Astrocyte (in vitro differentiated cells and primary cell): ENCODE results near the gene PJVK. TPM values are rescaled to one million over a fixed set of nuclear protein-coding genes. Genes with fewer than 3 reads are reported as not detected.

ENCODE experiments used
- DNase-seq: peaks from one replicate; pipeline ENCODE4 v3.0.0-alpha.2; 2010; ENCODE audit warnings: low read depth
- FAIRE-seq: peaks from 2 replicates; lab custom pipeline; 2011; peaks lifted over from hg19 to GRCh38; lab: Jason Lieb, UNC
- H2AFZ ChIP-seq: 2 replicates; pipeline ENCODE4 v1.6.0; 2012; ENCODE audit warnings: low read depth, low read length, inconsistent platforms
- H3K27ac ChIP-seq: 2 replicates; pipeline ENCODE4 v1.5.1; 2011; ENCODE audit warnings: low read depth, low read length, inconsistent platforms
- H3K27me3 ChIP-seq: 2 replicates; pipeline ENCODE4 v1.6.0; 2011; ENCODE audit warnings: low read length, inconsistent platforms; ENCODE audit not compliant: insufficient read depth
- H3K36me3 ChIP-seq: 2 replicates; pipeline ENCODE4 v1.5.1; 2011; ENCODE audit warnings: low read length, inconsistent platforms; ENCODE audit not compliant: insufficient read depth
- H3K4me1 ChIP-seq: 2 replicates; pipeline ENCODE4 v1.5.1; 2011; ENCODE audit warnings: low read length, inconsistent platforms; ENCODE audit not compliant: insufficient read depth
- H3K4me2 ChIP-seq: 2 replicates; pipeline ENCODE4 v1.6.0; 2012; ENCODE audit warnings: low read length, inconsistent platforms
- H3K4me3 ChIP-seq: 2 replicates; pipeline ENCODE4 v1.5.1; 2011; ENCODE audit warnings: low read depth, mild to moderate bottlenecking, low read length, inconsistent platforms; ENCODE audit not compliant: insufficient read depth
- H3K79me2 ChIP-seq: 2 replicates; pipeline ENCODE4 v1.6.0; 2012; ENCODE audit warnings: mild to moderate bottlenecking, low read length, inconsistent platforms; ENCODE audit not compliant: insufficient read depth
- H3K9ac ChIP-seq: 2 replicates; pipeline ENCODE4 v1.6.0; 2012; ENCODE audit warnings: mild to moderate bottlenecking, low read length, inconsistent platforms
- H3K9me3 ChIP-seq: 2 replicates; pipeline ENCODE4 v1.5.1; 2012; ENCODE audit warnings: low read depth, mild to moderate bottlenecking, low read length, inconsistent platforms; ENCODE audit not compliant: insufficient read depth
- H4K20me1 ChIP-seq: 2 replicates; pipeline ENCODE4 v1.6.0; 2012; ENCODE audit warnings: low read length, inconsistent platforms; ENCODE audit not compliant: insufficient read depth
- H3K27ac Mint-ChIP-seq: one replicate; pipeline ENCODE4 v1.8.0; 2021; ENCODE audit warnings: mild to moderate bottlenecking, mixed read lengths; ENCODE audit not compliant: unreplicated experiment
- H3K27me3 Mint-ChIP-seq: one replicate; pipeline ENCODE4 v1.8.0; 2021; ENCODE audit warnings: low read depth, mixed read lengths; ENCODE audit not compliant: unreplicated experiment
- H3K36me3 Mint-ChIP-seq: one replicate; pipeline ENCODE4 v1.8.0; 2021; ENCODE audit warnings: low read depth, mixed read lengths; ENCODE audit not compliant: unreplicated experiment
- H3K4me1 Mint-ChIP-seq: one replicate; pipeline ENCODE4 v1.8.0; 2021; ENCODE audit warnings: low read depth, mixed read lengths; ENCODE audit not compliant: unreplicated experiment
- H3K4me3 Mint-ChIP-seq: one replicate; pipeline ENCODE4 v1.8.0; 2021; ENCODE audit warnings: mild to moderate bottlenecking, moderate library complexity, mixed read lengths; ENCODE audit not compliant: unreplicated experiment
- H3K9me3 Mint-ChIP-seq: one replicate; pipeline ENCODE4 v1.8.0; 2021; ENCODE audit warnings: mild to moderate bottlenecking, mixed read lengths; ENCODE audit not compliant: unreplicated experiment
- EZH2 ChIP-seq: IDR thresholded peaks from 2 replicates; pipeline ENCODE4 v1.6.1; 2012; ENCODE audit warnings: mild to moderate bottlenecking, low read length, inconsistent platforms; ENCODE audit not compliant: insufficient read depth
- total RNA-seq: library from RNA; stranded (reverse); gene quantifications from 2 replicates; pipeline ENCODE4 v1.2.1, GENCODE V29; 2021
- TF ChIP-seq, protein P1 (sequence below): IDR thresholded peaks from 2 replicates; pipeline ENCODE4 v1.5.1; 2011; ENCODE audit warnings: low read depth, mild to moderate bottlenecking, inconsistent platforms, low read length, moderate library complexity; ENCODE audit not compliant: insufficient read depth

The PJVK gene
- total RNA-seq, 1 donor from 2014 or later = 2.4 TPM

DNA sequence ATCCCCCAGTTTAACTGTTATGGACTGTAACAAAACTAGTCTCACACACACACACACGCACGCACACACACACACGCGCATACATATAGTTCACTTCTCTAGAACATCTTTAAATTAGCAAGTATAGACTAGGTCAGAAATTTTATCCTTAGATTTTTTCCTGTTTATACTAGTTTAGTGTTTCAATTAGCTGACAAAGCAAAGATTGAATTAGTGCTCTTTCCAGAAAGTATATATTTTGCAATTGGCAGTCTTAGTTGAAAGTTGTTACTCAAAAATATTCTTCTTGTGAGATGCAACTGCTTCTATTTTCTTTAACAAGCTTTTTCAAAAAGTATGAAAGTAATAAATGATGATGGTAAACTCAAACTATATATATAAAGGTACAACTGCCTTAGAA lies 51.6 kb downstream of the PJVK start:
- FAIRE-seq (no peak), DNase-seq (no peak)
- no peak overlapping the region for H3K4me3 Mint-ChIP-seq
- Histone ChIP-seq H3K27me3 (no peaks in the 10 kb centered on the region), H4K20me1 (no peaks in the 10 kb centered on the region), H3K4me1 (no peaks in the 10 kb centered on the region), H3K9ac (no peak overlapping the region), H3K9me3 (no peaks in the 10 kb centered on the region), H2AFZ (no peak overlapping the region), H3K27ac (no peak overlapping the region), H3K79me2 (no peaks in the 10 kb centered on the region), H3K36me3 (peaks cover 40% of the 10 kb centered on the region), H3K4me2 (no peak overlapping the region), H3K4me3 (no peak overlapping the region)
- H3K4me1 Mint-ChIP-seq = peaks cover 2% of the 10 kb centered on the region
- H3K9me3 Mint-ChIP-seq = no peaks in the 10 kb centered on the region
- no peak overlapping the region for H3K27ac Mint-ChIP-seq
- no peaks in the 10 kb centered on the region for H3K27me3 Mint-ChIP-seq
- TF ChIP-seq EZH2 = no peak
- TF ChIP-seq, protein P1, sequence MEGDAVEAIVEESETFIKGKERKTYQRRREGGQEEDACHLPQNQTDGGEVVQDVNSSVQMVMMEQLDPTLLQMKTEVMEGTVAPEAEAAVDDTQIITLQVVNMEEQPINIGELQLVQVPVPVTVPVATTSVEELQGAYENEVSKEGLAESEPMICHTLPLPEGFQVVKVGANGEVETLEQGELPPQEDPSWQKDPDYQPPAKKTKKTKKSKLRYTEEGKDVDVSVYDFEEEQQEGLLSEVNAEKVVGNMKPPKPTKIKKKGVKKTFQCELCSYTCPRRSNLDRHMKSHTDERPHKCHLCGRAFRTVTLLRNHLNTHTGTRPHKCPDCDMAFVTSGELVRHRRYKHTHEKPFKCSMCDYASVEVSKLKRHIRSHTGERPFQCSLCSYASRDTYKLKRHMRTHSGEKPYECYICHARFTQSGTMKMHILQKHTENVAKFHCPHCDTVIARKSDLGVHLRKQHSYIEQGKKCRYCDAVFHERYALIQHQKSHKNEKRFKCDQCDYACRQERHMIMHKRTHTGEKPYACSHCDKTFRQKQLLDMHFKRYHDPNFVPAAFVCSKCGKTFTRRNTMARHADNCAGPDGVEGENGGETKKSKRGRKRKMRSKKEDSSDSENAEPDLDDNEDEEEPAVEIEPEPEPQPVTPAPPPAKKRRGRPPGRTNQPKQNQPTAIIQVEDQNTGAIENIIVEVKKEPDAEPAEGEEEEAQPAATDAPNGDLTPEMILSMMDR = no peak
- peaks cover 6% of the 10 kb centered on the region for H3K36me3 Mint-ChIP-seq

DNA sequence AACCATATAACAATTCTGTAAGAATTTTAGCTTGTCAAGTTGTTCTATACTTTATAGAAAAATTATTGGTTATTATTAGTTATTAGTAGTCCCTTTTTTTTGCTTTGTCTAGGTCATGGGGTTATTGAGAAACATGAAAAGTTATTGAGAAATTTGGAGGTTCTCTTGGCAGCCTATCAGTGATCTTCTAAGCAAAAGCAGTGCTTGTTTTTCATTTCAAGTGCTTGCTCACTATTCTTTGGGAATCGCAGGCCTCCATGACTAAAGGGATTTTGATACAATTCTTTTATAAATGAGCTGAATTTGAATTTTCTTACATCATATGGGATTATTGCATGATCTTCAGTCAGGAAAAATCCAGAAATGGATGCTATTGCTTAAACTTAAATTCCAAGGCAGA lies 54.9 kb downstream of the PJVK start:
- Histone ChIP-seq H3K27ac (no peak overlapping the region), H3K79me2 (no peaks in the 10 kb centered on the region), H3K36me3 (peaks cover 21% of the 10 kb centered on the region), H3K4me3 (no peak overlapping the region), H2AFZ (no peak overlapping the region), H3K27me3 (no peaks in the 10 kb centered on the region), H3K9me3 (no peaks in the 10 kb centered on the region), H3K4me2 (no peak overlapping the region), H4K20me1 (no peaks in the 10 kb centered on the region), H3K4me1 (no peaks in the 10 kb centered on the region), H3K9ac (no peak overlapping the region)
- no peak overlapping the region for H3K4me3 Mint-ChIP-seq
- H3K36me3 Mint-ChIP-seq = peaks cover 6% of the 10 kb centered on the region
- TF ChIP-seq, protein P1 = no peak
- FAIRE-seq (no peak), DNase-seq (no peak)
- H3K4me1 Mint-ChIP-seq = no peaks in the 10 kb centered on the region
- no peaks in the 10 kb centered on the region for H3K9me3 Mint-ChIP-seq
- no peaks in the 10 kb centered on the region for H3K27me3 Mint-ChIP-seq
- no peak overlapping the region for H3K27ac Mint-ChIP-seq

DNA sequence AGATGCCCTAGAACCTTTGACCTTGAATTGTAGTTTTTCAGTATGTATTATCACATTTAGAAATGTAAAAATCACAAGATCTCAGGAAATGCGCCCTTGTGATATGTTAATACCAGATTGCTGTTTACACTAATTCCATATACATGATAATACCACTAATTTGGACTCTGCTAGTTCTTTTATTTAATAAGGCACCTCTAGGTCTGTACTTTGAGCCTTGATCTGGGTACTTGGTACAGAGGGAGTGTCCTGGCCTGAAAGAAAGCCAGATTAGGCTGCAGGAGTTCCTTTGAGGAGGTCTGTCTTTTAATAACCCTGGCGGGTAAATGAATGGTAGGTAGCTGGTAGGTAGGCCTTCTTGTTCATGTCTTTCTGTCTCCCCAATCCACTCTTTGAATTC lies 55.3 kb downstream of the PJVK start:
- no peaks in the 10 kb centered on the region for H3K27me3 Mint-ChIP-seq
- no peaks in the 10 kb centered on the region for H3K9me3 Mint-ChIP-seq
- H3K79me2 ChIP-seq = no peaks in the 10 kb centered on the region
- H3K36me3 Mint-ChIP-seq = peaks cover 6% of the 10 kb centered on the region
- DNase-seq (no peak), FAIRE-seq (no peak)
- peaks cover 18% of the 10 kb centered on the region for H3K36me3 ChIP-seq
- no peaks in the 10 kb centered on the region for H3K4me1 ChIP-seq
- H3K9me3 ChIP-seq = no peaks in the 10 kb centered on the region
- H4K20me1 ChIP-seq = no peaks in the 10 kb centered on the region
- H3K27ac ChIP-seq = no peak overlapping the region
- no peaks in the 10 kb centered on the region for H3K4me1 Mint-ChIP-seq
- no peaks in the 10 kb centered on the region for H3K27me3 ChIP-seq
- no peak overlapping the region for H3K4me3 ChIP-seq
- TF ChIP-seq, protein P1 = no peak
- TF ChIP-seq EZH2 = no peak
- H3K27ac Mint-ChIP-seq = no peak overlapping the region
- H2AFZ ChIP-seq = no peak overlapping the region
- no peak overlapping the region for H3K4me2 ChIP-seq
- no peak overlapping the region for H3K4me3 Mint-ChIP-seq
- H3K9ac ChIP-seq = no peak overlapping the region
